GM10266 (cell line): ENCODE data around the gene SAMHD1.
"Not testable (repeated sequence)": the region's sequence is repeated elsewhere in the genome, so short reads cannot be mapped to it uniquely, and the experiment has no call there.

ENCODE experiments used
- DNase-seq: peaks from one replicate; pipeline ENCODE4 v3.0.0; 2012; ENCODE audit errors: extremely low spot score
- TF ChIP-seq, protein P1 (sequence below): IDR thresholded peaks from 2 replicates; pipeline ENCODE4 v1.5.1; 2012; ENCODE audit warnings: mild to moderate bottlenecking, low read depth; ENCODE audit not compliant: control insufficient read depth, insufficient read depth; ENCODE audit errors: missing control alignments

Gene SAMHD1

DNA sequence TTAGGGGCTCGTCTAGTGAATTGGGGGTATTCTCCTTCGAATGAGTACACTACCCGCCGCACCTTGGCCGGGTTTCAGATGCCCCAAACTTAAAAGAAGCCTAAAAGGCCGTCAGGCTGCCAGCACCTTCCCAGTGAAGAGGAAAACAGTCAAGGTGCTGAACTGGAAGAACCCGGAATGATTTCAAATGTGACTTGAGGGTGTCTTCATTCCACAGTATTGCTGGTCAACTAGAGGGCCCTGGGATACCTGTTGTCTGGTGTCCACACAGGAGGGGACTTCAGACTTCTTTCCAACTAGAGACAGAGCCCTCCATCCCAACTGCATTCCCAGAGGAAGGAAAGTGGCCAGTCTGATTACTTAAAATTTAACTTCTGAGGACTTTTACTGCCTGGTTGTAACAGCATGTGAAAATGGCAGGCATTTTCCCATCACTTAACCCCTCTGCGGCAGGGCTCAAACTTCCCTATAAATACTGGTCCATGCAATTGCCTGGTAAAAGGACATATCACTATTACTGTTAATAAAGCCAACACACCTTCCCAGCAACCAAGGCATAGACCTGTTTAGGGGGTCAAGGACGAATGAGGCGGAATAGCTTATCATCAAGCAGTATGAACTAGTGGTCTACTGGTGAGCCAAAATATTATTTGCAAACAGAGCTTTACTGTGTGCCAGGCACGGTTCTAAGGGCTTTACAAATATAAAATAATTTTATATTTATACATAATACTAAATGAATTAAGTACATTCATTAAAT is 651 bp upstream of the SAMHD1 start:
- DNase-seq, result no peak
- TF ChIP-seq, protein P1, sequence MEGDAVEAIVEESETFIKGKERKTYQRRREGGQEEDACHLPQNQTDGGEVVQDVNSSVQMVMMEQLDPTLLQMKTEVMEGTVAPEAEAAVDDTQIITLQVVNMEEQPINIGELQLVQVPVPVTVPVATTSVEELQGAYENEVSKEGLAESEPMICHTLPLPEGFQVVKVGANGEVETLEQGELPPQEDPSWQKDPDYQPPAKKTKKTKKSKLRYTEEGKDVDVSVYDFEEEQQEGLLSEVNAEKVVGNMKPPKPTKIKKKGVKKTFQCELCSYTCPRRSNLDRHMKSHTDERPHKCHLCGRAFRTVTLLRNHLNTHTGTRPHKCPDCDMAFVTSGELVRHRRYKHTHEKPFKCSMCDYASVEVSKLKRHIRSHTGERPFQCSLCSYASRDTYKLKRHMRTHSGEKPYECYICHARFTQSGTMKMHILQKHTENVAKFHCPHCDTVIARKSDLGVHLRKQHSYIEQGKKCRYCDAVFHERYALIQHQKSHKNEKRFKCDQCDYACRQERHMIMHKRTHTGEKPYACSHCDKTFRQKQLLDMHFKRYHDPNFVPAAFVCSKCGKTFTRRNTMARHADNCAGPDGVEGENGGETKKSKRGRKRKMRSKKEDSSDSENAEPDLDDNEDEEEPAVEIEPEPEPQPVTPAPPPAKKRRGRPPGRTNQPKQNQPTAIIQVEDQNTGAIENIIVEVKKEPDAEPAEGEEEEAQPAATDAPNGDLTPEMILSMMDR, result no peak

DNA sequence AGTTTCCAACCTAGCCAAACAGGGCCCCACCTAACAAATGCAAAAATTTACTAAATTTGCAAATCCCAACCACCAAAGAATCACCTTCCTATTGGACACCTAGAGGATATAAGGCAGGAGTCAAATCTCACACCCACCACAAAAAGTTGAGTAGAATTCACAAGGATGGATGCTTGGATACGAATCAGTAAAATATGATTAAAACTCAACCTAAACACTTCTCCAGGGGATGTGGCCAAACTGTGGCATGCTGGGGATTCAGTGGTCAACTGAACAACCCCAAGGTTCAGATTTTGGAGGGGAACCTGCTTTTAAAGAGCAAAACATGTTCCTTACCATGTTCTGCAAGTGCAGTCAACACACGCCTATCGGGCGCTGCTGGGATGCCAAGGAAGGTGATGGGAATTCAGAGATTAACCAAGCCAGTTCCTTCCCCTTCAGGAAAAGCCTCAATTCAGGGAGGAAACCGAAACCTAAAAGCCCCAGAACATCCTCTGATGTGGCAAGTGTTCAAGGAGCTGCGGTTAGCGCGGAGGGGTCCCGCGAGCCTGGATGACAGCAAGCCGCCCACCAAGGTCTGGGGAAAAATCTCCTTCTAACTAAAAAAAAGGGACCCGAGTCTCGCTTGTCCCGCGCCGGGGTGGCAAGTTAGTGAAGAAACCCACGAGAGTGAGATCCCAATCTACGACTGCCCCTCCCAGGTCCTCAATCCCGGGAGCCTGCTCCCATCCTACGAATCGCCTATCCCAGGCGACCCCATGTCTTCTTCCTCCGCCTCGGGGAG is 902 bp downstream of the SAMHD1 start:
- TF ChIP-seq, protein P1, result no peak
- DNase-seq, result peak; percentile 36

DNA sequence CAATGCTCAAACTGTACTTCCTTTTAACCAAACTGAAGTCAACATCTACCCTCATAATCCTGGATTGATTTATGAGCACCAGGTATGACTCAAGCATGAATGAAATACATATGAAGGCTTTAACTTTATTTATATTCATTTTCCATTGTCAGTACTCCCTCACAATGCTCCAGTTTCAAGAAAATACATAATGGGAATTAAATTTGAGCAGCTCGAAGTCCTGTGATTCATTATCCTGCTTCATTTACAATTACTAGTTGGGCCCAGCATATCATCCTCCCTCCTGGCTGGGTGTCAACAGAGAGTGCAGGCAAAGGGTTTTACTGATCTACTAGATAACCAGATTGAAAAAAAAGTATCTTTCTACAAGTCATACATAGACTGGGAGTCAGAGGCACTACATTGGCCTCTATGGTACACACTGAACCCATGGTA is 10.1 kb downstream of the SAMHD1 start:
- TF ChIP-seq, protein P1, result no peak
- DNase-seq, result no peak

DNA sequence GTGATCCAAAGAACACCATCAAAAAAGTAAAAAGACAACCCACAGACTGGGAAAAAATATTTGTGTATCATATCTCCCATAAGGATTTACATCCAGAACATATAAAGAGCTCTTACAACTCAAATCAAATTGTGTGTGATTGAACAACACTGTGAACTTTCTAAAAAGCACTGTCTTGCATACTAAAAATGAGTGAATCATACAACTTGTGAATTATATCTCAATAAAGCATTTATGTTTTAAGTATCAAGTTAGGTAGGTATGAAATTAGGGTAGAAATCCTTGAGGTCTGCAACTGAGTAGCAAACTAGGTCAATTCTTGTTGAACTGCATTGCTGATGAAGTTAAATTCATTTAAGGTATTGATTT is 14.1 kb downstream of the SAMHD1 start:
- DNase-seq, result no peak

DNA sequence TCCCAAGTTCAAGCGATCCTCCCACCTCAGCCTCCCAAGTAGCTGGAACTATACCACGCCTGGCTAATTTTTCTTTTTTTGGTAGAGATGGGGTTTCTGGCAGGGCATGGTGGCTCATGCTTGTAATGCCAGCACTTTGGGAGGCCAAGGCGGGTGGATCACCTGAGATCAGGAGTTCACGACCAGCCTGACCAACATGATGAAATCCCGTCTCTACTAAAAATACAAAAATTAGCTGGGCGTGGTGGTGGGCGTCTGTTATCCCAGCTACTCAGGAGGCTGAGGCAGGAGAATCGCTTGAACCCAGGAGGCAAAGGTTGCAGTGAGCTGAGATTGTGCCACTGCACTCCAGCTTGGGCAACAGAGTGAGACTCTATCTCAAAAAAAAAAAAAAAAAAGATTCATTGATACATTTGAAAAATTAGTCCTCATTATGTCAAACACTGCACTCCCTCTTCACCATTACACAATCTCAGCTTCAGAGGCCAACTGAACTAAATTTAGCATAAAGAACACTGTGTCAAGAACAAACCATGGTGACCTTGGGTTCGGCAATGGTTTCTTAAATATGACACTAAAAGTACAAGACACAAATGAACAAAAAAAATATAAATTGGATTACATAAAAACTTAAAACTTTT is 14.6 kb downstream of the SAMHD1 start:
- not testable (repeated sequence) for DNase-seq

More for the DNA sequence above, 14.1 kb downstream of the SAMHD1 start:
- TF ChIP-seq, protein P1, result no peak

DNA sequence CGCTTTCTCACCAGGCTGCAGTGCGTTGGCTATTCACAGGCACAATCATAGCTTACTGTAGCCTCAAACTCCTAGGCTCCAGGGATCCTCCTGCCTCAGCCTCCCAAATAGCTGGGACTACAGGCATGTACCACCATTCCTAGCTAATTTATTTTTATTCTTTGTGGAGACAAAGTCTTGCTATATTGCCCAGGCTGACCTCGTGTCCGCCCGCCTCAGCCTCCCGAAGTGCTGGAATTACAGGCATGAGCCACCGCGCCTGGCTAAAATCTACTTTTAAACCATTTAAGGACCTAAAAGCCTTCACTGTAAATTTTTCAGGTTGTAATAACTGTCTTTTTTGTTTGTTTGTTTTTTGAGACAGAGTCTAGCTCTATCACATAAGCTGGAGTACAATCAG is 15.2 kb downstream of the SAMHD1 start:
- no peak for DNase-seq
- TF ChIP-seq, protein P1, result no peak

DNA sequence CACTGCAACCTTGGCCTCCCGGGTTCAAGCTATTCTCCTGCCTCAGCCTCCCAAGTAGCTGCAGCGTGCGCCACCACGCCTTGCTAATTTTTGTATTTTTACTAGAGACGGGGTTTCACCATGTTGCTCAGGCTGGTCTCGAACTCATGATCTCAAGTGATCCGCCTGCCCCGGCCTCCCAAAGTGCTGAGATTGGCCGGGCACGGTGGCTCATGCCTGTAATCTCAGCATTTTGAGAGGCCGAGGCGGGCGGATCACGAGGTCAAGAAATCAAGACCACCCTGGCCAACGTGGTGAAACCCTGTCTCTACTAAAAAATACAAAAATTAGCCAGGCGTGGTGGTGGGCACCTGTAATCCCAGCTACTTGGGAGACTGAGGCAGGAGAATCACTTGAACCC is 17.9 kb downstream of the SAMHD1 start:
- not testable (repeated sequence) for DNase-seq
